SK-N-SH (cell line): ENCODE results near the gene SESN1. TPM values are rescaled to one million over a fixed set of nuclear protein-coding genes. Genes with fewer than 3 reads are reported as not detected.

Experiments used
- CTCF ChIA-PET: fragments of 300-600, 350-600 bp; formaldehyde crosslinking; extraction: SDS; loops from one replicate; lab custom pipeline; 2021; lab: Yijun Ruan, JAX
- POLR2A ChIA-PET: fragments of 350-600 bp; sonication (Branson Sonifier 250); formaldehyde crosslinking; extraction: SDS; loops from one replicate; lab custom pipeline; 2020; ENCODE audit warnings: antibody characterized with exemption, inconsistent platforms; lab: Yijun Ruan, JAX
- DNase-seq: peaks from one replicate; pipeline ENCODE4 v3.0.0; 2012
- H2AFZ ChIP-seq: fragments of 200-600 bp; sonication (generic); 2 replicates; pipeline ENCODE4 v1.8.1; 2016; ENCODE audit warnings: antibody characterized with exemption, mild to moderate bottlenecking, low read depth
- H3F3A ChIP-seq: fragments of 200-600 bp; sonication (generic); replicated peaks from 2 replicates; pipeline ENCODE3; 2016; ENCODE audit warnings: antibody characterized with exemption, mild to moderate bottlenecking; ENCODE audit not compliant: insufficient read depth
- H3K27ac ChIP-seq, 2 experiments: fragments of 200-500 bp in 1 of 2; fragments of 200-600 bp in 1 of 2; sonication (Bioruptor generic) in 1 of 2; sonication (generic), shearing (Covaris generic) in 1 of 2; 2 replicates each; pipeline versions ENCODE4 v1.5.1 to v1.6.1; 2014 to 2016; ENCODE audit warnings: low read depth in 2 of 2, inconsistent platforms in 1 of 2, low read length in 1 of 2, mild to moderate bottlenecking in 1 of 2, mixed read lengths in 1 of 2
- H3K27me3 ChIP-seq: fragments of 200-600 bp; sonication (generic), shearing (Covaris generic); 2 replicates; pipeline ENCODE4 v1.6.1; 2016; ENCODE audit warnings: mixed run types; ENCODE audit not compliant: insufficient read depth
- H3K36me3 ChIP-seq, 2 experiments: fragments of 200-500 bp in 1 of 2; fragments of 200-600 bp in 1 of 2; sonication (Bioruptor generic) in 1 of 2; sonication (generic) in 1 of 2; replicated peaks in 1 of 2; 2 replicates each; pipeline versions ENCODE3 to v1.5.1; 2014 to 2016; ENCODE audit warnings: low read length in 1 of 2, mild to moderate bottlenecking in 1 of 2; ENCODE audit not compliant: insufficient read depth in 2 of 2, control insufficient read depth in 1 of 2
- H3K4me1 ChIP-seq, 2 experiments: fragments of 200-500 bp in 1 of 2; fragments of 200-600 bp in 1 of 2; sonication (Bioruptor generic) in 1 of 2; sonication (generic), shearing (Covaris generic) in 1 of 2; 2 replicates each; pipeline versions ENCODE4 v1.5.1 to v1.6.1; 2014 to 2016; ENCODE audit warnings: low read depth in 1 of 2, low read length in 1 of 2, mixed run types in 1 of 2; ENCODE audit not compliant: insufficient read depth in 2 of 2, control insufficient read depth in 1 of 2
- H3K4me2 ChIP-seq: fragments of 200-600 bp; sonication (generic), shearing (Covaris generic); 2 replicates; pipeline ENCODE4 v1.6.1; 2017; ENCODE audit warnings: mixed run types
- H3K4me3 ChIP-seq, 2 experiments: fragments of 200-500 bp in 1 of 2; fragments of 200-600 bp in 1 of 2; sonication (Bioruptor generic) in 1 of 2; sonication (generic), shearing (Covaris generic) in 1 of 2; 2 replicates each; pipeline versions ENCODE4 v1.5.1 to v1.8.1; 2014 to 2016; ENCODE audit warnings: low read depth in 2 of 2, inconsistent platforms in 1 of 2, low read length in 1 of 2, mild to moderate bottlenecking in 1 of 2, mixed read lengths in 1 of 2, moderate library complexity in 1 of 2
- H3K79me2 ChIP-seq: fragments of 200-600 bp; sonication (generic); 2 replicates; pipeline ENCODE4 v1.8.1; 2017; ENCODE audit warnings: mild to moderate bottlenecking; ENCODE audit not compliant: insufficient read depth
- H3K9ac ChIP-seq: fragments of 200-600 bp; sonication (generic); 2 replicates; pipeline ENCODE4 v1.6.1; 2017; ENCODE audit warnings: mixed run types
- H3K9me2 ChIP-seq: fragments of 200-600 bp; sonication (generic); 2 replicates; pipeline ENCODE4 v1.6.1; 2017; ENCODE audit warnings: mixed run types
- H3K9me3 ChIP-seq: fragments of 200-600 bp; sonication (generic); 2 replicates; pipeline ENCODE4 v1.6.1; 2017; ENCODE audit warnings: mixed run types, mild to moderate bottlenecking, moderate library complexity
- H4K20me1 ChIP-seq: fragments of 200-600 bp; sonication (generic); 2 replicates; pipeline ENCODE4 v1.6.1; 2017; ENCODE audit warnings: mild to moderate bottlenecking, mixed run types; ENCODE audit not compliant: insufficient read depth
- ELF1 ChIP-seq: IDR thresholded peaks from 2 replicates; pipeline ENCODE4 v1.4.0; 2012
- EZH2phosphoT487 ChIP-seq: fragments of 200-600 bp; sonication (generic); IDR thresholded peaks from 2 replicates; pipeline ENCODE4 v1.6.1; 2017; ENCODE audit warnings: low read depth, mixed run types, mild to moderate bottlenecking, antibody characterized with exemption, moderate library complexity, borderline replicate concordance
- FOXM1 ChIP-seq: IDR thresholded peaks from 2 replicates; pipeline ENCODE4 v1.4.0; 2012; ENCODE audit warnings: low read depth, mild to moderate bottlenecking
- MAX ChIP-seq: IDR thresholded peaks from 2 replicates; pipeline ENCODE4 v1.4.0; 2012; ENCODE audit warnings: low read depth
- POLR2AphosphoS5 ChIP-seq: IDR thresholded peaks from 2 replicates; pipeline ENCODE4 v1.6.1; 2012; ENCODE audit warnings: low read depth, low read length
- RCOR1 ChIP-seq: fragments of 150-350 bp; IDR thresholded peaks from 2 replicates; pipeline ENCODE4 v1.6.1; 2017; ENCODE audit warnings: antibody characterized with exemption, low read length
- REST ChIP-seq: IDR thresholded peaks from 2 replicates; pipeline ENCODE4 v1.6.1; 2012; ENCODE audit warnings: mild to moderate bottlenecking, low read depth, low read length, moderate library complexity
- RFX5 ChIP-seq: IDR thresholded peaks from 2 replicates; pipeline ENCODE4 v1.6.1; 2012; ENCODE audit warnings: mild to moderate bottlenecking, improper control_type of control experiment, low read length
- TEAD4 ChIP-seq: IDR thresholded peaks from 2 replicates; pipeline ENCODE4 v1.4.0; 2012; ENCODE audit warnings: mild to moderate bottlenecking, borderline replicate concordance; ENCODE audit not compliant: insufficient read depth
- YY1 ChIP-seq: IDR thresholded peaks from 2 replicates; pipeline ENCODE4 v1.4.0; 2012; ENCODE audit warnings: low read depth, mild to moderate bottlenecking
- WGBS: methylation state at CpG from one replicate; pipeline ENCODE4 v1.1.6; 2017; ENCODE audit warnings: low lambda C conversion rate; 5-methylcytosine and 5-hydroxymethylcytosine counted together
- polyA plus RNA-seq, 3 experiments: library from polyadenylated mRNA; depleted of rRNA; stranded (reverse); fragments of >200 nt; gene quantifications; 2 replicates each; pipeline ENCODE4 v1.2.3, GENCODE V29; 2012

The SESN1 gene
- polyA plus RNA-seq, 1 of the 3 experiments (the other 2 are of a cell fraction) = 13.1 TPM

GRCh38 chr6:108985301-108985700 is 109.3 kb downstream of the SESN1 start:
- H3K4me1 ChIP-seq = no peaks in the 10 kb centered on the region
- H2AFZ ChIP-seq = no peak overlapping the region
- no peaks in the 10 kb centered on the region for H4K20me1 ChIP-seq
- H3K9ac ChIP-seq = no peak overlapping the region
- H3K36me3 ChIP-seq = peaks cover 24 to 37% of the 10 kb centered on the region in 2 experiments
- H3K4me2 ChIP-seq = no peak overlapping the region
- H3K27me3 ChIP-seq = no peaks in the 10 kb centered on the region
- CTCF ChIA-PET = no interaction called here
- no peaks in the 10 kb centered on the region for H3K9me3 ChIP-seq
- no peaks in the 10 kb centered on the region for H3F3A ChIP-seq
- H3K79me2 ChIP-seq = no peaks in the 10 kb centered on the region
- DNase-seq = no peak
- no peaks in the 10 kb centered on the region for H3K9me2 ChIP-seq
- TF ChIP-seq YY1 = no peak
- TF ChIP-seq REST = no peak
- TF ChIP-seq EZH2phosphoT487 = no peak
- no peak for TF ChIP-seq MAX
- TF ChIP-seq, all 33 proteins: peak for 0
- POLR2A ChIA-PET = no interaction called here
- Histone ChIP-seq H3K27ac (no peak overlapping the region), H3K4me3 (no peak overlapping the region)

GRCh38 chr6:108983151-108983550 is 111.5 kb downstream of the SESN1 start:
- H4K20me1 ChIP-seq = no peaks in the 10 kb centered on the region
- H3K27ac ChIP-seq = no peak overlapping the region
- peaks cover 13 to 23% of the 10 kb centered on the region in 2 experiments for H3K36me3 ChIP-seq
- WGBS = 92% methylated on average over 1 of the region's 1 CpG
- no peaks in the 10 kb centered on the region for H3K79me2 ChIP-seq
- DNase-seq = no peak
- ChIA-PET CTCF (no interaction called here), POLR2A (no interaction called here)
- H3K4me2 ChIP-seq = no peak overlapping the region
- H3K4me3 ChIP-seq = no peak overlapping the region
- H3K9me3 ChIP-seq = no peaks in the 10 kb centered on the region
- H3K9me2 ChIP-seq = no peaks in the 10 kb centered on the region
- no peak for TF ChIP-seq POLR2AphosphoS5
- no peak for TF ChIP-seq RCOR1
- no peak for TF ChIP-seq FOXM1
- TF ChIP-seq TEAD4 = no peak
- TF ChIP-seq EZH2phosphoT487 = no peak
- TF ChIP-seq RFX5 = no peak
- no peak for TF ChIP-seq ELF1
- no peaks in the 10 kb centered on the region for H3K27me3 ChIP-seq
- H3K9ac ChIP-seq = no peak overlapping the region
- H3F3A ChIP-seq = no peaks in the 10 kb centered on the region
- H2AFZ ChIP-seq = no peak overlapping the region
- no peaks in the 10 kb centered on the region for H3K4me1 ChIP-seq
